ENCODE measurements around the gene FGD2.

FGD2 gene

DNA sequence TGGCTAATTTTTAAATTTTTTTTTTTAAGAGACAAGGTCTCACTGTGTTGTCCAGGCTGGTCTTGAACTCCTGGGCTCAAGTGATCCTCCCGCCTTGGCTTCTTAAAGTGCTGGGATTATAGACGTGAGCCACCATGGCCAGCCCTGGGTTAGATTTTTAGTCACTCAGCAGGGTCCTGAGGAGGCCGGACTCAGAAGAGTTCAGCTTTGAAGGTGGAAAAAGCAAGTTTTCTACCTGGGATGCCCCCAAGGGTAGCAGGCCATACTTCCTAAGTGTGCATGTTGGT, 44.2 kb downstream of the FGD2 start:
- Histone ChIP-seq H4K20me1 (ENCODE audit: insufficient read depth, low read length, poor library complexity, severe bottlenecking) (no peaks in the 10 kb centered on the region), H3K9me3 (ENCODE audit: insufficient read depth, low read depth, low read length) (no peaks in the 10 kb centered on the region), H3K36me3 (ENCODE audit: insufficient read depth, low read length) (no peaks in the 10 kb centered on the region), H3K4me3 (ENCODE audit: low read length, poor library complexity, severe bottlenecking) (no peak overlapping the region), H3F3A (ENCODE audit: low read depth) (no peaks in the 10 kb centered on the region), H3K9me2 (replicated peaks; ENCODE audit: low read depth, low read length) (no peaks in the 10 kb centered on the region), H3K79me2 (ENCODE audit: insufficient read depth, low read length) (no peaks in the 10 kb centered on the region), H2AFZ (ENCODE audit: low read length) (no peak overlapping the region), H3K27me3 (ENCODE audit: insufficient read depth, low read length, poor library complexity, severe bottlenecking) (no peaks in the 10 kb centered on the region), H3K4me2 (ENCODE audit: low read depth, low read length, poor library complexity, severe bottlenecking) (peak overlapping the region; percentile 1), H3K9ac (ENCODE audit: low read depth, low read length, poor library complexity, severe bottlenecking) (no peak overlapping the region), H3K4me1 (ENCODE audit: insufficient read depth, low read length, poor library complexity, severe bottlenecking) (peaks cover 33% of the 10 kb centered on the region)
- no peak for TF ChIP-seq EZH2phosphoT487 (IDR thresholded peaks at IDR 0.05; ENCODE audit: borderline replicate concordance)
- TF ChIP-seq, protein P1, sequence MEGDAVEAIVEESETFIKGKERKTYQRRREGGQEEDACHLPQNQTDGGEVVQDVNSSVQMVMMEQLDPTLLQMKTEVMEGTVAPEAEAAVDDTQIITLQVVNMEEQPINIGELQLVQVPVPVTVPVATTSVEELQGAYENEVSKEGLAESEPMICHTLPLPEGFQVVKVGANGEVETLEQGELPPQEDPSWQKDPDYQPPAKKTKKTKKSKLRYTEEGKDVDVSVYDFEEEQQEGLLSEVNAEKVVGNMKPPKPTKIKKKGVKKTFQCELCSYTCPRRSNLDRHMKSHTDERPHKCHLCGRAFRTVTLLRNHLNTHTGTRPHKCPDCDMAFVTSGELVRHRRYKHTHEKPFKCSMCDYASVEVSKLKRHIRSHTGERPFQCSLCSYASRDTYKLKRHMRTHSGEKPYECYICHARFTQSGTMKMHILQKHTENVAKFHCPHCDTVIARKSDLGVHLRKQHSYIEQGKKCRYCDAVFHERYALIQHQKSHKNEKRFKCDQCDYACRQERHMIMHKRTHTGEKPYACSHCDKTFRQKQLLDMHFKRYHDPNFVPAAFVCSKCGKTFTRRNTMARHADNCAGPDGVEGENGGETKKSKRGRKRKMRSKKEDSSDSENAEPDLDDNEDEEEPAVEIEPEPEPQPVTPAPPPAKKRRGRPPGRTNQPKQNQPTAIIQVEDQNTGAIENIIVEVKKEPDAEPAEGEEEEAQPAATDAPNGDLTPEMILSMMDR (conservative IDR thresholded peaks at IDR 0.05; ENCODE audit: low read length): no peak

DNA sequence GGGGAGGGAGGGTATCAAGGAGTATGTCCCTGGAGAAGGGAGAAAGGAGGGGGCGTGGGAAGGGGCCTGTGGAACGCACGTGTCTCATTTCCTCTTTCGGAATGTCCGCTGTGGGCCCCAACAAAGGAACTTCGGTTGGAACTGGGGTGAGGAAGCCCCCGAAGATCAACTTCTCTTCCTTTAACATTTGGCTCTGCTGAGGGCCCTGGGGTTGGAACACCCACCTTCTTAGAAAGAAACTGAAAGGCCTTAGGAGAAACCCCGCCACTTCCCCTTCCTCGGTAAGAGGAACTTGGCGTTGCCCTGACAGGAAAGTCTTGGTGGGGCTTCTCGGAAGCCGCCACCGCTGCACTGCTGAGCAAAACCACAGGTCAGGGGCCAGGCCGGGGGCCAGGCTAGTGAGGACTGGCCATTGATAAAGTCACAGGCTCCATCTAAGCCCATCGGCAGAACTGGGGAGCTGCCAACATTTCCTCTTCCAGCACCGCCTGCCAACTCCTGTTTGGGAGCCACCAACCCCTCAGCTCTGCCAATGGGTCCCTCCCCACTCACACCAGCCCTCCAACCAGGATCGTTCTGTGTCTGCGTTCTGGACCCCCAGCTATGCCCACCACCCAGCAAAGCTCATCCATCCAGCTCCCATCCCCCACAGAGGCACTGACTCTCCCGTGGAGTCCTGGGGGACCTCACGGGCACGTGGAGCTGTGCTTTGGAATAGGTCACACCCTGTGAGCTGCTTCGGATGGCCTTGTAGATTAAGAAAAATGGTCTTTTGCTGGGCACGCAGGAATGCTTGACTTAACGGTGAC, 44.8 kb downstream of the FGD2 start:
- TF ChIP-seq, protein P1 (conservative IDR thresholded peaks at IDR 0.05; ENCODE audit: low read length): no peak
- TF ChIP-seq EZH2phosphoT487 (IDR thresholded peaks at IDR 0.05; ENCODE audit: borderline replicate concordance): no peak
- H3K79me2 ChIP-seq (ENCODE audit: insufficient read depth, low read length): no peaks in the 10 kb centered on the region
- peaks cover 33% of the 10 kb centered on the region for H3K4me1 ChIP-seq (ENCODE audit: insufficient read depth, low read length, poor library complexity, severe bottlenecking)
- H2AFZ ChIP-seq (ENCODE audit: low read length): no peak overlapping the region
- no peaks in the 10 kb centered on the region for H3K9me2 ChIP-seq (replicated peaks; ENCODE audit: low read depth, low read length)
- no peaks in the 10 kb centered on the region for H3K36me3 ChIP-seq (ENCODE audit: insufficient read depth, low read length)
- H3K27me3 ChIP-seq (ENCODE audit: insufficient read depth, low read length, poor library complexity, severe bottlenecking): no peaks in the 10 kb centered on the region
- no peaks in the 10 kb centered on the region for H3K9me3 ChIP-seq (ENCODE audit: insufficient read depth, low read depth, low read length)
- no peaks in the 10 kb centered on the region for H4K20me1 ChIP-seq (ENCODE audit: insufficient read depth, low read length, poor library complexity, severe bottlenecking)
- H3K4me3 ChIP-seq (ENCODE audit: low read length, poor library complexity, severe bottlenecking): no peak overlapping the region
- H3F3A ChIP-seq (ENCODE audit: low read depth): no peaks in the 10 kb centered on the region
- no peak overlapping the region for H3K9ac ChIP-seq (ENCODE audit: low read depth, low read length, poor library complexity, severe bottlenecking)
- peak overlapping the region; percentile 1 for H3K4me2 ChIP-seq (ENCODE audit: low read depth, low read length, poor library complexity, severe bottlenecking)

- H3K4me2 ChIP-seq (ENCODE audit: low read depth, low read length, poor library complexity, severe bottlenecking): no peak overlapping the region
- H3K9me2 ChIP-seq (replicated peaks; ENCODE audit: low read depth, low read length): no peaks in the 10 kb centered on the region
- no peaks in the 10 kb centered on the region for H3K79me2 ChIP-seq (ENCODE audit: insufficient read depth, low read length)
- H3K4me3 ChIP-seq (ENCODE audit: low read length, poor library complexity, severe bottlenecking): no peak overlapping the region
- H3K9me3 ChIP-seq (ENCODE audit: insufficient read depth, low read depth, low read length): no peaks in the 10 kb centered on the region
- no peaks in the 10 kb centered on the region for H4K20me1 ChIP-seq (ENCODE audit: insufficient read depth, low read length, poor library complexity, severe bottlenecking)
- H3K27me3 ChIP-seq (ENCODE audit: insufficient read depth, low read length, poor library complexity, severe bottlenecking): no peaks in the 10 kb centered on the region
- TF ChIP-seq, protein P1 (conservative IDR thresholded peaks at IDR 0.05; ENCODE audit: low read length): no peak
- no peak for TF ChIP-seq EZH2phosphoT487 (IDR thresholded peaks at IDR 0.05; ENCODE audit: borderline replicate concordance)
- no peak overlapping the region for H3K9ac ChIP-seq (ENCODE audit: low read depth, low read length, poor library complexity, severe bottlenecking)
- H3K36me3 ChIP-seq (ENCODE audit: insufficient read depth, low read length): no peaks in the 10 kb centered on the region
- no peak overlapping the region for H2AFZ ChIP-seq (ENCODE audit: low read length)
- H3F3A ChIP-seq (ENCODE audit: low read depth): no peaks in the 10 kb centered on the region
- H3K4me1 ChIP-seq (ENCODE audit: insufficient read depth, low read length, poor library complexity, severe bottlenecking): peaks cover 33% of the 10 kb centered on the region
These were observed 45.3 kb downstream of the FGD2 start for GRCh38 chr6:37050854-37051137.

Measured in Loucy (cell line).